Heart right ventricle (tissue), 16 donors: ENCODE data around the gene DIP2C. TPM values are rescaled to one million over a fixed set of nuclear protein-coding genes. Genes with fewer than 3 reads are reported as not detected.

Experiments
- ATAC-seq, 8 donors: fragments of 200-7000 bp; cut with Tn5 transposase; one replicate each; pipeline ENCODE4 v1.9.1; 2020; ENCODE audit warnings: mild to moderate bottlenecking in 8 of 8, moderate library complexity in 8 of 8, moderate number of reproducible peaks in 1 of 8
- DNase-seq, 2 donors: peaks; one replicate each; pipeline ENCODE4 v3.0.0-alpha.2; 2020
- H3K27ac ChIP-seq, 10 donors: fragments of 200-600 bp; sonication (generic) in 2 of 10; one replicate each; pipeline versions ENCODE4 v1.5.0 to v1.8.0; 2020 to 2022; ENCODE audit warnings: mild to moderate bottlenecking in 3 of 10
- H3K27me3 ChIP-seq, 7 donors: fragments of 200-600 bp; one replicate each; pipeline ENCODE4 v1.8.0; 2021 to 2022; ENCODE audit warnings: mild to moderate bottlenecking in 2 of 7
- H3K36me3 ChIP-seq, 9 donors: fragments of 200-600 bp; sonication (generic) in 1 of 9; one replicate each; pipeline versions ENCODE4 v1.5.0 to v1.8.0; 2020 to 2022; ENCODE audit warnings: mild to moderate bottlenecking in 2 of 9
- H3K4me1 ChIP-seq, 9 donors: fragments of 200-600 bp; sonication (generic) in 1 of 9; one replicate each; pipeline versions ENCODE4 v1.5.0 to v1.8.0; 2020 to 2022; ENCODE audit warnings: mild to moderate bottlenecking in 4 of 9
- H3K4me3 ChIP-seq, 10 donors: fragments of 200-600 bp; sonication (generic) in 2 of 10; one replicate each; pipeline versions ENCODE4 v1.5.0 to v1.8.0; 2020 to 2022; ENCODE audit warnings: mild to moderate bottlenecking in 7 of 10, moderate library complexity in 2 of 10
- H3K9me3 ChIP-seq, 11 donors: fragments of 200-600 bp in 10 of 11; sonication (generic) in 2 of 11; one replicate each; pipeline versions ENCODE4 v1.5.0 to v1.8.0; 2013 to 2022; ENCODE audit warnings: mild to moderate bottlenecking in 2 of 11, control low read depth in 1 of 11, moderate library complexity in 1 of 11
- WGBS, 2 donors: extraction: QIAGEN DNeasy Blood & Tissue Kit; methylation state at CpG; one replicate each; pipeline ENCODE4 v1.1.7; 2013; ENCODE audit warnings: inconsistent platforms in 1 of 2; 5-methylcytosine and 5-hydroxymethylcytosine counted together
- intact Hi-C, 10 donors: fragments of 100-400 bp; cut with DNase I; formaldehyde crosslinking; loops; one replicate each; pipeline versions ENCODE4 v1.11.1 to v1.14.2; 2022
- polyA plus RNA-seq, 2 donors: library from polyadenylated mRNA; stranded (reverse); fragments of 200-250 nt; gene quantifications; one replicate each; pipeline ENCODE4 v1.2.3, GENCODE V29; 2013
- total RNA-seq, 10 donors: library from RNA; stranded (reverse); fragmentation: NEBNext Ultra II Directional in 3 of 10; extraction: Animal tissue kit (Norgen Biotek cat#: 25700) in 3 of 10; gene quantifications; one replicate each; pipeline versions ENCODE4 v1.2.1 to v1.2.4, GENCODE V29; 2021 to 2023
- TF ChIP-seq, protein P1 (sequence below), 9 donors: fragments of 200-600 bp; sonication (generic) in 2 of 9; IDR thresholded peaks; one replicate each; pipeline versions ENCODE4 v1.5.0 to v1.8.0; 2021 to 2022; ENCODE audit warnings: antibody characterized with exemption in 9 of 9, mild to moderate bottlenecking in 5 of 9, moderate library complexity in 1 of 9
- donor health status: Arrhythmogenic right ventricular cardiomyopathy.
- donor health status: ischemic (EF 13 %, LVEDD 7.1; RV severe dilation, severe dysfunction).
- donor health status: healthy with polysubstance abuse.
- donor health status: DM: no; HTN: yes; CAD: no.
- donor health status: DM: no; HTN: no; CAD: no.
- donor health status: ischemic (EF 25% LVEDD 6.9; RV normal size, moderate dysfunction).
- donor health status: ischemic (EF 25% LVEDD 5.7; RV mildly dilated, moderate dysfunction).
- donor health status: healthy.
- donor health status: DM: yes; HTN: yes; CAD: no.
- donor health status: Ischemic cardiomyopathy.
- donor health status: ischemic (EF 35%, LVEDD 5.7; RV mildly dilated, moderate dysfunction).
- donor health status: nonischemic (EF 11% LVEDD 7.7; RV severe dilation, severe dysfunction).
- donor health status: DM: yes; HTN: yes; CAD: no.
- donor health status: PGD.
- donor health status: ischemic (EF 29% LVEDD 5.4; RV normal size, mild dysfunction).
- donor health status: nonischemic (EF 23%, LVEDD 6.1; RV moderate dilation, normal function).

DIP2C gene
- total and polyA plus RNA-seq, 12 donors: 7.1 to 48.2 (median 33.7) TPM

DNA sequence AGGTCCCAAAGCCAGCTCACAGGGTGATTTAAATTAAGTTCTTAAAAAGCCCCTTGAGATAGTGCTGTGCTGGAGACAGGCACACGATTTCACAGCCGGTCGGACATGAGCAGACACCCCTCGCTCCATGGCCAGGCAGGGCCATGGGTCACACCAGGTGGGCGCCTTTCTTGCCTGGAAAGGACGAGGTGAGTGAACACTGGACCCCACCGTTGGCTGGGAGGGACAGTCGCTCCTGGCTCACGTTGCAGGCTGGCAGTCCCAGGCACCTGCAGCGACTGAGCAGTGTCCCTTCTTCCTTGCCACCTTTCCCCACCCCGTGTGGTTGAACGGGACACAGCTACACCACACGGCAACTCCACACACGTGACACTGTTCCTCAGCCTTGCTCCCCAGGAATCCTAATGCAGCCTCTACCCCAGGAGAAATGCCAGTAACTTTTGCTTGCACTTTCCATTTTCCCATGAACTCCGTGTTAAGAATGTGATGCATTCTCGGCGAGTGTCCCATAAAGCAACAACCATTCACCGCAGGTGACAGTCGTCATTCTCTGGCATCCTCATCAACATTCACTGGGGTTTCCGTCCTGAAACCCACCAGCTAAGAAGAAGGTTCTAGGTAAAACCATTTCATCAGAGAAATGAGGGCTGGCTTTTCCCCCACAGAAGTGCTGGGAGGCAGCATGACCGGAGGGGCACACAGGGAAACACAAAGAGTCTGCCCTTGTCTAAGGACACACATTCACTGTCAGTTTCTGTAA, 336.8 kb downstream of the DIP2C start:
- WGBS, 2 donors: 91 to 93% methylated on average over 21 of the region's 21 CpGs
- Histone ChIP-seq H3K9me3 (no peaks in the 10 kb centered on the region), H3K27ac (no peak overlapping the region), H3K36me3 (peaks cover 0 to 98% (median 21%) of the 10 kb centered on the region in 9 donors), H3K4me3 (no peak overlapping the region), H3K4me1 (no peaks in the 10 kb centered on the region), H3K27me3 (no peaks in the 10 kb centered on the region)
- DNase-seq (no peak), ATAC-seq (no peak)
- intact Hi-C loops: no loop called here
- TF ChIP-seq, protein P1, sequence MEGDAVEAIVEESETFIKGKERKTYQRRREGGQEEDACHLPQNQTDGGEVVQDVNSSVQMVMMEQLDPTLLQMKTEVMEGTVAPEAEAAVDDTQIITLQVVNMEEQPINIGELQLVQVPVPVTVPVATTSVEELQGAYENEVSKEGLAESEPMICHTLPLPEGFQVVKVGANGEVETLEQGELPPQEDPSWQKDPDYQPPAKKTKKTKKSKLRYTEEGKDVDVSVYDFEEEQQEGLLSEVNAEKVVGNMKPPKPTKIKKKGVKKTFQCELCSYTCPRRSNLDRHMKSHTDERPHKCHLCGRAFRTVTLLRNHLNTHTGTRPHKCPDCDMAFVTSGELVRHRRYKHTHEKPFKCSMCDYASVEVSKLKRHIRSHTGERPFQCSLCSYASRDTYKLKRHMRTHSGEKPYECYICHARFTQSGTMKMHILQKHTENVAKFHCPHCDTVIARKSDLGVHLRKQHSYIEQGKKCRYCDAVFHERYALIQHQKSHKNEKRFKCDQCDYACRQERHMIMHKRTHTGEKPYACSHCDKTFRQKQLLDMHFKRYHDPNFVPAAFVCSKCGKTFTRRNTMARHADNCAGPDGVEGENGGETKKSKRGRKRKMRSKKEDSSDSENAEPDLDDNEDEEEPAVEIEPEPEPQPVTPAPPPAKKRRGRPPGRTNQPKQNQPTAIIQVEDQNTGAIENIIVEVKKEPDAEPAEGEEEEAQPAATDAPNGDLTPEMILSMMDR (IDR thresholded peaks at IDR 0.05): no peak

DNA sequence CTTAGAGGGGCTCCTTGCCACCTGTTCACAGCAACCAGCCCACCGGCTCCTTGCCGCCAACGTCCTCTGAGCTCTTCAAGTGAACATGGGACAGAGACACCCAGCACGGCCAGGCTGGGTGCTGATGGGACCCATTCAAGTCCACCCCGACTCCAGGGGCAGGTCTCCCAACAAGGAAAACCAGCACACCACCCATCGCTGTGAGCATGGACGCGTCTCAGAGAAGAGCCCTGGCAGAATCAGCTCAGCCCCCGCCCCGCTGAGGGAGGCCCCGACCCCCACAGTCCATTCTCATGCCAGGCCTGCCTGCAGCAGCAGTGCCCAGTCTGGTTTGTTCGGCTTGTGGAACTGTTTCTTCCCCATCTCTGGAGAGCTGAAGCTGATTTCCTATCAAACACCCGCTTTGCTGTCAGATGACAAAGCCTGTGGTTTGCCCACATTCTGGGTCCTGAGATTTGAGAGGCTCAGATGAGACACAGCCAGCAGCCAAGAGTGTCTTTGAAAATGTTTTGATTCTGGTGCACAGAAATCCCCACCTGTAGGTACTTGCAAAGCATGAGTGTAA, 337.6 kb downstream of the DIP2C start:
- H3K9me3 ChIP-seq: no peaks in the 10 kb centered on the region
- no peaks in the 10 kb centered on the region for H3K27me3 ChIP-seq
- no peak overlapping the region for H3K4me3 ChIP-seq
- WGBS, 2 donors: 96% methylated on average over 13 of the region's 13 CpGs
- TF ChIP-seq, protein P1 (IDR thresholded peaks at IDR 0.05): no peak
- ATAC-seq: no peak
- no peak overlapping the region for H3K27ac ChIP-seq
- intact Hi-C loops: no loop called here
- DNase-seq: no peak
- H3K4me1 ChIP-seq: no peaks in the 10 kb centered on the region
- H3K36me3 ChIP-seq: peaks cover 0 to 89% (median 17%) of the 10 kb centered on the region in 9 donors

DNA sequence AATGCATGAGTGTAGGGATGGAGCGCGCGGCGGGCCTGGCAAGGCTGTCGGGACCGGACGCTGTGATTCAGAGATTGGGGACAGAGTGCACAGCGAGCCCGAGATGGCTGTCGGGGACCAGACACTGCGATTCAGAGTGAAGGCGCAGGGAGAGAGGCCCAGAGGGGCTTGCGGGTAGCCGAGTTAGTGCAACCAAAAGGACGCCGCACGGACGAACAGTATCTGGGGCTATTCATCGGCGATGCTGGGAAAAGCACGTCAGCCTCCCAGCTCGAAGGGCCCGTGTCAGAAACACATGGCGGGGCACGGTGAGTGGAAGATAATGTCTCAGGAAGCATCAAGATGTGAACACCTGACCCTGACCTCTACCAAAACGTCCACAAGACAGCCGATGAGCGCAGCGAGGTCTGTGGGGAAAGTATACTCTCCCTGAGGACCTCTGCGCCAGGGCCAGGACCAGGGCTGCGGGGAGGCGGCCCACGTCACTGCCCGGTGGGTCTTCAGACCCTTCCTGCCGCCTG, 338.4 kb downstream of the DIP2C start:
- no peaks in the 10 kb centered on the region for H3K27me3 ChIP-seq
- DNase-seq (no peak), ATAC-seq (peak in 1 of 8 donors; percentile 28)
- intact Hi-C loops: no loop called here
- no peaks in the 10 kb centered on the region for H3K9me3 ChIP-seq
- WGBS, 2 donors: 92 to 94% methylated on average over 35 of the region's 35 CpGs
- no peaks in the 10 kb centered on the region for H3K4me1 ChIP-seq
- no peak overlapping the region for H3K27ac ChIP-seq
- H3K4me3 ChIP-seq: no peak overlapping the region
- TF ChIP-seq, protein P1 (IDR thresholded peaks at IDR 0.05): no peak
- peaks cover 0 to 81% (median 17%) of the 10 kb centered on the region in 9 donors for H3K36me3 ChIP-seq

DNA sequence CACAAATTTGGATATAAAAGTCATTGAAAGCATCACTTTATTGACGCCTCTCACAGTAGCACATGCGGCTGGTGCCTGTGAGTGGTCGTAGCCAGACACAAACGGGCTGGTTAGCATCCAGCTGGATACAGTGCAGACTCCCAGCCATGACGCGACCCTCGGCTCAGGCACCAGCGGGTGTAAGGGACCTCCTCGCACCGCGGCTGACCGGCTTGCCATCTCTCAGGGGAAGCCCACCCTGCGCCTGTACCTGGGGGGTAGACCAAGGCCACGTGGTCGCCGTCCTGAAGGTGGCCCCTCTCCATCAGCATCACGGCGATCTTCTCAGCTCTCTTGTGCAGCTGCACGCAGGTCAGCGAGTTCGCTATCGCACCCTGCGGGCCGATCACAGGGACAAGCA, 340.4 kb downstream of the DIP2C start:
- ATAC-seq (peak in 1 of 8 donors; percentile 29), DNase-seq (no peak)
- WGBS, 2 donors: 95% methylated on average over 24 of the region's 24 CpGs
- TF ChIP-seq, protein P1 (IDR thresholded peaks at IDR 0.05): no peak
- Histone ChIP-seq H3K36me3 (peaks cover 0 to 72% (median 17%) of the 10 kb centered on the region in 9 donors), H3K4me1 (no peaks in the 10 kb centered on the region), H3K27me3 (no peaks in the 10 kb centered on the region), H3K9me3 (no peaks in the 10 kb centered on the region), H3K27ac (no peak overlapping the region), H3K4me3 (no peak overlapping the region)
- intact Hi-C loops: no loop called here
